Upper lobe of left lung (tissue), 4 donors: Measurements from ENCODE around the gene DMXL1.

Experiments used
- CTCF ChIP-seq, 6 experiments: fragments of 450-650 bp in 4 of 6; fragments of 200-600 bp in 2 of 6; sonication (generic) in 2 of 6; IDR thresholded peaks; one replicate each; pipeline ENCODE4 v1.5.1; 2016 to 2019; ENCODE audit warnings: antibody characterized with exemption in 6 of 6
- EP300 ChIP-seq, 4 donors: sonication (generic); formaldehyde crosslinking; IDR thresholded peaks; one replicate each; pipeline ENCODE4 v1.5.1; 2017; ENCODE audit warnings: antibody characterized with exemption in 4 of 4, control low read depth in 2 of 4
- POLR2A ChIP-seq, 4 donors: fragments of 450-650 bp; IDR thresholded peaks; one replicate each; pipeline ENCODE4 v1.5.1; 2016 to 2017; ENCODE audit warnings: antibody characterized with exemption in 4 of 4, mild to moderate bottlenecking in 2 of 4

DNA sequence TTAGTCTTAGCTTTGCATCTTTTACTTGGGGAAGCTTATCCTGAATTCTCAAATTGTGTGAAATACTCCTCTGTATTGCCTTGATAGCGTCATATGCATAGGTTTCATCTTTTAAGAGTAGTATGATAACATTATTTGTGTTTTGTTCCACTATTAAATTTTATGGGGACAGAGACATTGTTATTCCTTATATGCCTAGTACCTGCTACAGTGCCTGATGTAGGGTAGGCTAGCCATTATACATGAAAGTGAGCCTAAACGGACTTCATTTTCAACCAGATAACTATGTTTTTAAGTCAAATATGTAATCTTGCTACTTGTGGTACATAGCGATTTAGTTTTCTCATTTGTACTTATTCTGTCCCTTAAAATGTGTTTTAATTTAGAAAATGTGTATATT, 105.9 kb downstream of the DMXL1 start:
- TF ChIP-seq CTCF (IDR thresholded peaks at IDR 0.05) (no peak), EP300 (IDR thresholded peaks at IDR 0.05) (no peak), POLR2A (IDR thresholded peaks at IDR 0.05) (no peak)
